HG03103 (cell line): Measurements from ENCODE around the gene RBMY1A1.
"Not testable (repeated sequence)": the region's sequence is repeated elsewhere in the genome, so short reads cannot be mapped to it uniquely, and the experiment has no call there.

Source experiments
- ATAC-seq: cut with Tn5 transposase; IDR thresholded peaks from one replicate; pipeline ENCODE4 v1.9.1; 2021; ENCODE audit warnings: low read depth; ENCODE audit not compliant: unreplicated experiment

Gene RBMY1A1

GRCh38 chrY:21534579-21534978 is at the start of gene RBMY1A1:
TSS of gene RBMY1A1 (plus strand) at chrY:21534879. CDS start at chrY:21536892, 2,013 bp downstream.
- ATAC-seq, result not testable (repeated sequence)

DNA sequence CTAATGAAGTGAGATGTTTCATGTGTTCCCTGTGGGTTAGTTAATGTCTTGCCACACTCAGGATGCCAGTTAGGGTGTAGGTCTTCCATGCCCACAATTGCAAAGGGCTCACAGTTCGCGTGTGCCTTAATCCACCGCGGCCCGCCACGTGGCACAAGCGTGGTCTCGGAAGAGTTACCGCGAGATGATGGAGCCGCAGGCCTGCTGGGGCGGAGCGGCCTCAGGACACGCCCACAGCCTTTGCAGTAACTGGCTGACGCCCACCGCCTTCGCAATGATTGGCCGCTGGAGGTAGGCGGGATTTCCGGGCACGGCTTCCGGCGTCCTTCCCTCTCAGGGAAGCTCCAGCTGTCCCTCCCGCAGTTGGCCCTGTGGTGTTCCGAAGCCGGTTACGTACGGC is 23.6 kb upstream of the RBMY1A1 start, which contains the start of gene RBMY1B:
RBMY1B (plus strand) TSS at position 301 of the 400 bp plus-strand sequence. CDS start 2,013 bp downstream, outside the sequence.
- not testable (repeated sequence) for ATAC-seq

- peak; percentile 83 for ATAC-seq
Observed at GRCh38 chrY:21559316-21559984, 24.8 kb downstream of the RBMY1A1 start.

GRCh38 chrY:21585449-21585848 is 50.8 kb downstream of the RBMY1A1 start:
- ATAC-seq, result no peak

DNA sequence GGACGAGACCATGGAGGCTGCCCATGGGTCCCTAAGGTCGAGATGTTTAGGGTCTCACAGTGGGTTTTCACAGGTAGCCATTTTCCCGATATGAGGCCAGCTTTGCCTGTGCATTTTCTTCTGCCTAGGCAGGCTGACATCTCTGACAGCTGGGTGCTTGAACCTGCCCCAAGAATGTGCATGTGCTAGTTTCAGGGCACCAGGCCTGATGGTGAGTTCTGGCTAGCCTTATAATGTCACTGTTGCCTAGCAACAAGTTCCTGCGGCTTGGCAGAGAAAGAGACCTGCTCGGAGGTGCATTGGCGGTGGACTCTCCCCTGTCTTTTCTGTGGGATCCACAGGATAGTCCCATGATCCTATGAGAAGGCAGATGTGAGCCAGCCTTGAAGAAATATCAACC is 51.8 kb downstream of the RBMY1A1 start:
- ATAC-seq, result not testable (repeated sequence)

GRCh38 chrY:21592059-21592458 is 57.4 kb downstream of the RBMY1A1 start:
- ATAC-seq, result no peak

DNA sequence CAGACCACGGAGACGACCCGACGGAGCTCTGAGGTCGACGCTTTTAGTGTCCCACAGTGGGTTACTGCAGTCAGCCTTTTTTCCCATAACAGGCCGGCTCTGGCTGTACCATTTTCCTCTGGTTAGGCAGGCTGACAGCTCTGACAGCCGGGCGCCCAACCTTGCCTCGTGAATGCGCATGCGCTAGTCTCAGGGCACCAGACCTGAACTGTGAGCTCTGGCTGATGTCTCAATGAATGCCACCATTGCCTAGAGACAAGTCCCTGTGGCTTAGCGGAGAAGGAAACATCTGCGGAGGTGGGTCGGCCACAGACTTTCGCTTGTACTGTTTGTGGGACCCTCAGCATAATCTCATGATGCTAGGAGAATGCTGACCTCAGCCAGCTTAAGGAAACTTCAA is 61.6 kb downstream of the RBMY1A1 start:
- not testable (repeated sequence) for ATAC-seq
